ENCODE results near the gene DNAI2.

DNA sequence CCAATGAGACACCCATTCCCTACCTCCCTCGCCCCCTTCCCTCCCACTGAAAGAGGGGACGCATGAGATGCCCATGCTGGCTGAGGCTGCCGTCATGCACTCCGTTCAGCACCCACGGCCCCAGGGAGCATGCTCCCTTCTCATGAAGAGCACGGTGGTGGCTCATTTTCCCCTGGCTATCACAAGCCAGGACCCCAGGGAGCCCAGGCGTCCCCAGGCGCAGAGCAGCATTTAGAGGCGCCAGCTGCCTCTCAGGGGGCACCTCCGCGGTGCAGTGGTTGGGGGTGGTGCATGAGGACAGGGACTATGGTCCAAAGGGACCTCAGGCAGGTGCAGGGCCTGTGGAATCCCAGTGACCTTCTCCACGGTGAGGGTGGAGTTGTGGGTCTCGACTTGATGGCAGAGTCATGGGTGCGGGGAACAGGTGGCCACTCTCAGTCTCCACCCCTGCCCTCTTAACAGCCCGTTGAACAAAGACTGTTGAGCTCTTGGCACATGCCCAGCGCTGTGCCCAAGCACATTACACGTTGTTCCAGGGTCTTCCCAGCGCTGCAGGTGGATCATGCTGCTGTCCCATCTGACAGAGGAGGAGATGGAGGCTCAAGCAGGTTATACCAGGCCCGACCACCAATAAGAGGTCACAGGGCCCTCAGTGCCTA, 65.6 kb downstream of the DNAI2 start:
- no peak for TF ChIP-seq POLR2A (IDR thresholded peaks at IDR 0.05)
- TF ChIP-seq, protein P1, sequence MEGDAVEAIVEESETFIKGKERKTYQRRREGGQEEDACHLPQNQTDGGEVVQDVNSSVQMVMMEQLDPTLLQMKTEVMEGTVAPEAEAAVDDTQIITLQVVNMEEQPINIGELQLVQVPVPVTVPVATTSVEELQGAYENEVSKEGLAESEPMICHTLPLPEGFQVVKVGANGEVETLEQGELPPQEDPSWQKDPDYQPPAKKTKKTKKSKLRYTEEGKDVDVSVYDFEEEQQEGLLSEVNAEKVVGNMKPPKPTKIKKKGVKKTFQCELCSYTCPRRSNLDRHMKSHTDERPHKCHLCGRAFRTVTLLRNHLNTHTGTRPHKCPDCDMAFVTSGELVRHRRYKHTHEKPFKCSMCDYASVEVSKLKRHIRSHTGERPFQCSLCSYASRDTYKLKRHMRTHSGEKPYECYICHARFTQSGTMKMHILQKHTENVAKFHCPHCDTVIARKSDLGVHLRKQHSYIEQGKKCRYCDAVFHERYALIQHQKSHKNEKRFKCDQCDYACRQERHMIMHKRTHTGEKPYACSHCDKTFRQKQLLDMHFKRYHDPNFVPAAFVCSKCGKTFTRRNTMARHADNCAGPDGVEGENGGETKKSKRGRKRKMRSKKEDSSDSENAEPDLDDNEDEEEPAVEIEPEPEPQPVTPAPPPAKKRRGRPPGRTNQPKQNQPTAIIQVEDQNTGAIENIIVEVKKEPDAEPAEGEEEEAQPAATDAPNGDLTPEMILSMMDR (IDR thresholded peaks at IDR 0.05), result no peak

Measured in testis (tissue), 2 donors.